Measurements from ENCODE around the gene ZNF783.

The ZNF783 gene

GRCh38 chr7:149277871-149278270 lies 15.9 kb downstream of the ZNF783 start:
- Histone ChIP-seq H3K27me3 (ENCODE audit: control insufficient read depth, insufficient read depth, low read length) (no peaks in the 10 kb centered on the region), H3K4me1 (ENCODE audit: control insufficient read depth, insufficient read depth, low read length) (no peaks in the 10 kb centered on the region), H3K9ac (ENCODE audit: low read length) (no peak overlapping the region), H3K9me3 (ENCODE audit: control insufficient read depth, low read length) (no peaks in the 10 kb centered on the region), H3K4me3 (ENCODE audit: low read length) (no peak overlapping the region), H3K36me3 (ENCODE audit: control insufficient read depth, insufficient read depth, low read length) (peaks cover 3% of the 10 kb centered on the region)

- Histone ChIP-seq H3K9ac (ENCODE audit: low read length) (no peak overlapping the region), H3K27me3 (ENCODE audit: control insufficient read depth, insufficient read depth, low read length) (no peaks in the 10 kb centered on the region), H3K9me3 (ENCODE audit: control insufficient read depth, low read length) (no peaks in the 10 kb centered on the region), H3K4me1 (ENCODE audit: control insufficient read depth, insufficient read depth, low read length) (no peaks in the 10 kb centered on the region), H3K36me3 (ENCODE audit: control insufficient read depth, insufficient read depth, low read length) (peaks cover 3% of the 10 kb centered on the region), H3K4me3 (ENCODE audit: low read length) (no peak overlapping the region)
Measured at GRCh38 chr7:149278396-149278795, 16.4 kb downstream of the ZNF783 start.

- Histone ChIP-seq H3K36me3 (ENCODE audit: control insufficient read depth, insufficient read depth, low read length) (peaks cover 3% of the 10 kb centered on the region), H3K9ac (ENCODE audit: low read length) (no peak overlapping the region), H3K4me1 (ENCODE audit: control insufficient read depth, insufficient read depth, low read length) (no peaks in the 10 kb centered on the region), H3K27me3 (ENCODE audit: control insufficient read depth, insufficient read depth, low read length) (no peaks in the 10 kb centered on the region), H3K4me3 (ENCODE audit: low read length) (no peak overlapping the region), H3K9me3 (ENCODE audit: control insufficient read depth, low read length) (no peaks in the 10 kb centered on the region)
Measured at GRCh38 chr7:149279111-149279743, 17.2 kb downstream of the ZNF783 start.

- no peaks in the 10 kb centered on the region for H3K27me3 ChIP-seq (ENCODE audit: control insufficient read depth, insufficient read depth, low read length)
- H3K4me1 ChIP-seq (ENCODE audit: control insufficient read depth, insufficient read depth, low read length), result peaks cover 6% of the 10 kb centered on the region
- H3K4me3 ChIP-seq (ENCODE audit: low read length), result no peak overlapping the region
- H3K36me3 ChIP-seq (ENCODE audit: control insufficient read depth, insufficient read depth, low read length), result peaks cover 3% of the 10 kb centered on the region
- no peak overlapping the region for H3K9ac ChIP-seq (ENCODE audit: low read length)
- H3K9me3 ChIP-seq (ENCODE audit: control insufficient read depth, low read length), result no peaks in the 10 kb centered on the region
Measured at GRCh38 chr7:149280151-149280550, 18.2 kb downstream of the ZNF783 start.

- no peak overlapping the region for H3K9ac ChIP-seq (ENCODE audit: low read length)
- H3K4me1 ChIP-seq (ENCODE audit: control insufficient read depth, insufficient read depth, low read length), result peaks cover 11% of the 10 kb centered on the region
- H3K4me3 ChIP-seq (ENCODE audit: low read length), result no peak overlapping the region
- H3K27me3 ChIP-seq (ENCODE audit: control insufficient read depth, insufficient read depth, low read length), result peaks cover 2% of the 10 kb centered on the region
- peaks cover 3% of the 10 kb centered on the region for H3K36me3 ChIP-seq (ENCODE audit: control insufficient read depth, insufficient read depth, low read length)
- no peaks in the 10 kb centered on the region for H3K9me3 ChIP-seq (ENCODE audit: control insufficient read depth, low read length)
Measured at GRCh38 chr7:149280661-149281507, 18.9 kb downstream of the ZNF783 start.

GRCh38 chr7:149281508-149282330 lies 19.7 kb downstream of the ZNF783 start:
- Histone ChIP-seq H3K9me3 (ENCODE audit: control insufficient read depth, low read length) (no peaks in the 10 kb centered on the region), H3K27me3 (ENCODE audit: control insufficient read depth, insufficient read depth, low read length) (peaks cover 4% of the 10 kb centered on the region), H3K9ac (ENCODE audit: low read length) (no peak overlapping the region), H3K36me3 (ENCODE audit: control insufficient read depth, insufficient read depth, low read length) (peaks cover 3% of the 10 kb centered on the region), H3K4me1 (ENCODE audit: control insufficient read depth, insufficient read depth, low read length) (peaks cover 12% of the 10 kb centered on the region), H3K4me3 (ENCODE audit: low read length) (no peak overlapping the region)

- Histone ChIP-seq H3K9ac (ENCODE audit: low read length) (no peak overlapping the region), H3K27me3 (ENCODE audit: control insufficient read depth, insufficient read depth, low read length) (peaks cover 4% of the 10 kb centered on the region), H3K4me1 (ENCODE audit: control insufficient read depth, insufficient read depth, low read length) (peaks cover 16% of the 10 kb centered on the region), H3K4me3 (ENCODE audit: low read length) (no peak overlapping the region), H3K9me3 (ENCODE audit: control insufficient read depth, low read length) (no peaks in the 10 kb centered on the region), H3K36me3 (ENCODE audit: control insufficient read depth, insufficient read depth, low read length) (peaks cover 3% of the 10 kb centered on the region)
Measured at GRCh38 chr7:149282331-149282655, 20.3 kb downstream of the ZNF783 start.

GRCh38 chr7:149283321-149283720 lies 21.3 kb downstream of the ZNF783 start:
- Histone ChIP-seq H3K9me3 (ENCODE audit: control insufficient read depth, low read length) (no peaks in the 10 kb centered on the region), H3K27me3 (ENCODE audit: control insufficient read depth, insufficient read depth, low read length) (peaks cover 4% of the 10 kb centered on the region), H3K9ac (ENCODE audit: low read length) (no peak overlapping the region), H3K36me3 (ENCODE audit: control insufficient read depth, insufficient read depth, low read length) (peaks cover under 1% of the 10 kb centered on the region), H3K4me1 (ENCODE audit: control insufficient read depth, insufficient read depth, low read length) (peaks cover 16% of the 10 kb centered on the region), H3K4me3 (ENCODE audit: low read length) (no peak overlapping the region)

- Histone ChIP-seq H3K4me1 (ENCODE audit: control insufficient read depth, insufficient read depth, low read length) (peaks cover 16% of the 10 kb centered on the region), H3K4me3 (ENCODE audit: low read length) (no peak overlapping the region), H3K9me3 (ENCODE audit: control insufficient read depth, low read length) (no peaks in the 10 kb centered on the region), H3K36me3 (ENCODE audit: control insufficient read depth, insufficient read depth, low read length) (no peaks in the 10 kb centered on the region), H3K27me3 (ENCODE audit: control insufficient read depth, insufficient read depth, low read length) (peaks cover 4% of the 10 kb centered on the region), H3K9ac (ENCODE audit: low read length) (peak overlapping the region; percentile 50)
Measured at GRCh38 chr7:149284343-149284742, 22.3 kb downstream of the ZNF783 start.

- peak overlapping the region; percentile 77 for H3K4me3 ChIP-seq (ENCODE audit: low read length)
- peaks cover 4% of the 10 kb centered on the region for H3K27me3 ChIP-seq (ENCODE audit: control insufficient read depth, insufficient read depth, low read length)
- H3K4me1 ChIP-seq (ENCODE audit: control insufficient read depth, insufficient read depth, low read length), result peaks cover 16% of the 10 kb centered on the region
- no peaks in the 10 kb centered on the region for H3K9me3 ChIP-seq (ENCODE audit: control insufficient read depth, low read length)
- no peaks in the 10 kb centered on the region for H3K36me3 ChIP-seq (ENCODE audit: control insufficient read depth, insufficient read depth, low read length)
- peak overlapping the region; percentile 59 for H3K9ac ChIP-seq (ENCODE audit: low read length)
Measured at GRCh38 chr7:149284850-149285585, 23.0 kb downstream of the ZNF783 start.

- Histone ChIP-seq H3K9ac (ENCODE audit: low read length) (peak overlapping the region; percentile 59), H3K4me1 (ENCODE audit: control insufficient read depth, insufficient read depth, low read length) (peaks cover 16% of the 10 kb centered on the region), H3K9me3 (ENCODE audit: control insufficient read depth, low read length) (no peaks in the 10 kb centered on the region), H3K4me3 (ENCODE audit: low read length) (peak overlapping the region; percentile 77), H3K36me3 (ENCODE audit: control insufficient read depth, insufficient read depth, low read length) (no peaks in the 10 kb centered on the region), H3K27me3 (ENCODE audit: control insufficient read depth, insufficient read depth, low read length) (peaks cover 4% of the 10 kb centered on the region)
Measured at GRCh38 chr7:149285603-149286002, 23.6 kb downstream of the ZNF783 start.
